HG03103 (cell line): Measurements from ENCODE around the gene SKAP2.

ENCODE experiments used
- ATAC-seq: cut with Tn5 transposase; IDR thresholded peaks from one replicate; pipeline ENCODE4 v1.9.1; 2021; ENCODE audit warnings: low read depth; ENCODE audit not compliant: unreplicated experiment

The SKAP2 gene

GRCh38 chr7:26646336-26647048 lies 217.9 kb downstream of the SKAP2 start:
- no peak for ATAC-seq

- no peak for ATAC-seq
Measured at GRCh38 chr7:26645121-26645520, 219.3 kb downstream of the SKAP2 start.

- ATAC-seq, result no peak
Measured at GRCh38 chr7:26642416-26642815, 222.0 kb downstream of the SKAP2 start.

GRCh38 chr7:26639695-26640094 lies 224.7 kb downstream of the SKAP2 start:
- no peak for ATAC-seq

- no peak for ATAC-seq
Measured at GRCh38 chr7:26639111-26639510, 225.3 kb downstream of the SKAP2 start.

GRCh38 chr7:26638140-26638539 lies 226.2 kb downstream of the SKAP2 start:
- ATAC-seq, result no peak

- ATAC-seq, result no peak
Measured at GRCh38 chr7:26637610-26638009, 226.8 kb downstream of the SKAP2 start.

GRCh38 chr7:26636808-26637207 lies 227.6 kb downstream of the SKAP2 start:
- ATAC-seq, result no peak

GRCh38 chr7:26633557-26633956 lies 230.8 kb downstream of the SKAP2 start:
- no peak for ATAC-seq

GRCh38 chr7:26631601-26632000 lies 232.8 kb downstream of the SKAP2 start:
- no peak for ATAC-seq

GRCh38 chr7:26630941-26631580 lies 233.3 kb downstream of the SKAP2 start:
- ATAC-seq, result no peak

GRCh38 chr7:26630361-26630760 lies 234.0 kb downstream of the SKAP2 start:
- ATAC-seq, result no peak

GRCh38 chr7:26629696-26630095 lies 234.7 kb downstream of the SKAP2 start:
- ATAC-seq, result no peak

- ATAC-seq, result no peak
Measured at GRCh38 chr7:26627891-26628341, 236.5 kb downstream of the SKAP2 start.

- ATAC-seq, result no peak
Measured at GRCh38 chr7:26627221-26627620, 237.2 kb downstream of the SKAP2 start.

GRCh38 chr7:26626687-26627086 lies 237.7 kb downstream of the SKAP2 start:
- no peak for ATAC-seq

GRCh38 chr7:26626156-26626555 lies 238.2 kb downstream of the SKAP2 start:
- ATAC-seq, result no peak

GRCh38 chr7:26625286-26625685 lies 239.1 kb downstream of the SKAP2 start:
- no peak for ATAC-seq

GRCh38 chr7:26624839-26625238 lies 239.6 kb downstream of the SKAP2 start:
- no peak for ATAC-seq

- no peak for ATAC-seq
Measured at GRCh38 chr7:26624431-26624830, 240.0 kb downstream of the SKAP2 start.

GRCh38 chr7:26620352-26620751 lies 244.0 kb downstream of the SKAP2 start:
- no peak for ATAC-seq

GRCh38 chr7:26619348-26619984 lies 244.9 kb downstream of the SKAP2 start:
- ATAC-seq, result no peak
